Mesenchymal stem cell (in vitro differentiated cells and primary cell): Measurements from ENCODE around the gene FOXP1.
A peak's percentile ranks its signal among the peaks of the same experiment; 100 is the strongest.

Experiments
- DNase-seq: peaks from one replicate; pipeline ENCODE4 v3.0.0-alpha.2; 2013
- H2AFZ ChIP-seq: one replicate; pipeline ENCODE4 v1.6.1; 2013; ENCODE audit warnings: low read depth, mild to moderate bottlenecking, control low read depth, inconsistent platforms, low read length, moderate library complexity
- H2AK5ac ChIP-seq: 2 replicates; pipeline ENCODE4 v1.6.1; 2013; ENCODE audit warnings: low read length, moderate library complexity, mild to moderate bottlenecking, inconsistent platforms; ENCODE audit not compliant: severe bottlenecking
- H2BK120ac ChIP-seq: one replicate; pipeline ENCODE4 v1.6.1; 2013; ENCODE audit warnings: low read depth, mild to moderate bottlenecking, inconsistent platforms, low read length, moderate library complexity
- H2BK12ac ChIP-seq, 2 experiments: one replicate each; pipeline ENCODE4 v1.6.1; 2013; ENCODE audit warnings: inconsistent platforms in 2 of 2, low read length in 2 of 2, mild to moderate bottlenecking in 2 of 2, moderate library complexity in 2 of 2, control low read depth in 1 of 2
- H2BK15ac ChIP-seq: one replicate; pipeline ENCODE4 v1.6.1; 2013; ENCODE audit warnings: mild to moderate bottlenecking, low read depth, inconsistent platforms; ENCODE audit not compliant: poor library complexity, severe bottlenecking
- H2BK5ac ChIP-seq: 2 replicates; pipeline ENCODE4 v1.6.1; 2013; ENCODE audit warnings: low read depth, mild to moderate bottlenecking, low read length, control low read depth, inconsistent platforms; ENCODE audit not compliant: poor library complexity, severe bottlenecking
- H3K14ac ChIP-seq, 2 experiments: one replicate each; pipeline ENCODE4 v1.6.1; 2013; ENCODE audit warnings: inconsistent platforms in 2 of 2, low read length in 2 of 2, control low read depth in 1 of 2, mild to moderate bottlenecking in 1 of 2, moderate library complexity in 1 of 2
- H3K18ac ChIP-seq, 2 experiments: one replicate each; pipeline ENCODE4 v1.6.1; 2013; ENCODE audit warnings: inconsistent platforms in 2 of 2, low read length in 2 of 2, control low read depth in 1 of 2, low read depth in 1 of 2, mild to moderate bottlenecking in 1 of 2
- H3K23ac ChIP-seq, 2 experiments: one replicate each; pipeline ENCODE4 v1.6.1; 2013; ENCODE audit warnings: inconsistent platforms in 2 of 2, low read length in 2 of 2, mild to moderate bottlenecking in 2 of 2, moderate library complexity in 2 of 2, control low read depth in 1 of 2
- H3K27ac ChIP-seq: 2 replicates; pipeline ENCODE4 v1.5.1; 2013; ENCODE audit warnings: mild to moderate bottlenecking, moderate library complexity, low read length, control low read depth, inconsistent platforms; ENCODE audit not compliant: poor library complexity, severe bottlenecking
- H3K27me3 ChIP-seq, 2 experiments: 2 replicates each; pipeline versions ENCODE4 v1.6.1 to v1.7.0; 2013; ENCODE audit warnings: low read length in 2 of 2, mild to moderate bottlenecking in 2 of 2, moderate library complexity in 2 of 2, control low read depth in 1 of 2, inconsistent platforms in 1 of 2; ENCODE audit not compliant: control insufficient read depth in 1 of 2, insufficient read depth in 1 of 2
- H3K36me3 ChIP-seq, 2 experiments: 2 replicates each; pipeline versions ENCODE4 v1.6.1 to v1.7.0; 2013; ENCODE audit warnings: low read length in 2 of 2, control low read depth in 1 of 2, inconsistent platforms in 1 of 2, low read depth in 1 of 2, mild to moderate bottlenecking in 1 of 2; ENCODE audit not compliant: insufficient read depth in 2 of 2, control insufficient read depth in 1 of 2
- H3K4ac ChIP-seq, 2 experiments: one replicate each; pipeline ENCODE4 v1.6.1; 2013; ENCODE audit warnings: inconsistent platforms in 2 of 2, low read length in 2 of 2, mild to moderate bottlenecking in 2 of 2, moderate library complexity in 2 of 2, control low read depth in 1 of 2, low read depth in 1 of 2
- H3K4me1 ChIP-seq: 2 replicates; pipeline ENCODE4 v1.6.1; 2013; ENCODE audit warnings: low read depth, low read length, control low read depth; ENCODE audit not compliant: control insufficient read depth, insufficient read depth
- H3K4me2 ChIP-seq: 2 replicates; pipeline ENCODE4 v1.6.1; 2013; ENCODE audit warnings: low read length, mild to moderate bottlenecking, inconsistent platforms; ENCODE audit not compliant: poor library complexity, severe bottlenecking
- H3K4me3 ChIP-seq, 2 experiments: 2 replicates each; pipeline versions ENCODE4 v1.5.1 to v1.7.0; 2013; ENCODE audit warnings: low read length in 2 of 2, mild to moderate bottlenecking in 2 of 2, control low read depth in 1 of 2, low read depth in 1 of 2; ENCODE audit not compliant: insufficient read depth in 1 of 2
- H3K79me1 ChIP-seq: replicated peaks from 2 replicates; pipeline ENCODE4 v1.6.1; 2013; ENCODE audit warnings: mild to moderate bottlenecking, control low read depth, low read length, inconsistent platforms; ENCODE audit not compliant: poor library complexity, severe bottlenecking
- H3K9ac ChIP-seq: 2 replicates; pipeline ENCODE4 v1.7.0; 2013; ENCODE audit warnings: mild to moderate bottlenecking, low read length, moderate library complexity
- H3K9me3 ChIP-seq: 2 replicates; pipeline ENCODE4 v1.7.0; 2013; ENCODE audit warnings: mild to moderate bottlenecking, low read length; ENCODE audit not compliant: control insufficient read depth
- H4K8ac ChIP-seq: one replicate; pipeline ENCODE4 v1.6.1; 2013; ENCODE audit warnings: inconsistent platforms, mild to moderate bottlenecking, low read length, moderate library complexity
- H4K91ac ChIP-seq: one replicate; pipeline ENCODE4 v1.6.1; 2013; ENCODE audit warnings: mild to moderate bottlenecking, low read length, inconsistent platforms
- WGBS: methylation state at CpG from one replicate; pipeline ENCODE4 v1.1.7; 2013; ENCODE audit warnings: mixed read lengths; 5-methylcytosine and 5-hydroxymethylcytosine counted together

FOXP1 gene

DNA sequence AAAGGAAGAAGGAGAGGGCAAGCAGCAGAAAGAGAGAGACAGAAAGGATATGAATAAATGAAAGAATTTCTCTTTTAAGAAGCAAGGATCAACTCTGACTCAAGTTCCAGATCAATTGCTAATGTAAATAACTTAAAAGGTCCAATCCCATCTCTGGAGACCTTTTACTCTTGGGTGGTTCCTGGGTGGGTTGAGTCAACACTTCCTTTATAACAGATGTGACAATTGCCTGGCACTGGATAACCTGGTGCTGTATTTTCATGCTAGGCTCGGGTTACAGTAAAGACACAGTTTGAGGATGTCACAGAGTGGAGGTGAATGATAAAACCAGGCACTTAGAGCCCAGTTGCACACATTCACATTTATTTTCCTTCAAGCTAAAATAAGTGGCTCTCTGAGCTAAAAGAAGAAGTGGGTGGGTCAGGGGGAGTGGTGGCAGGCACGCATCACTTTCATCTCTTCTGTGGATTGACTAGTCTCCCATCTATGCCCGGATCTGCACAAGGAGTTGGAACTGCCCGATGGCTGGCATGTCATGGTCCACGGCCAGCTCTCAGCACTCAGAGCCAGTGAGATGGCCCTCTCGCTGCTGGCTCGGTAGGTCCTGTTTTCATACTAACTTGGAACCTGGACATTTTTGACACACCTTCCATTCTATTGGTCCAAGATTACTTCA, 465.8 kb downstream of the FOXP1 start:
- Histone ChIP-seq H4K8ac (no peak overlapping the region), H3K23ac (no peak overlapping the region), H2AK5ac (no peak overlapping the region), H2BK5ac (no peak overlapping the region), H3K27ac (peak overlapping the region; percentile 30), H3K9me3 (no peaks in the 10 kb centered on the region), H3K4me2 (no peak overlapping the region), H3K18ac (peak overlapping the region; percentile 19 to 37), H4K91ac (peak overlapping the region; percentile 78), H2AFZ (no peak overlapping the region), H3K4me3 (no peak overlapping the region), H3K4ac (no peak overlapping the region), H3K4me1 (peaks cover 5% of the 10 kb centered on the region), H3K36me3 (peaks cover 0 to 7% of the 10 kb centered on the region in 2 experiments), H3K79me1 (peaks cover 23% of the 10 kb centered on the region), H3K9ac (peak overlapping the region; percentile 41), H2BK12ac (no peak overlapping the region), H3K14ac (no peak overlapping the region), H2BK120ac (no peak overlapping the region), H3K27me3 (no peaks in the 10 kb centered on the region), H2BK15ac (no peak overlapping the region)
- 86% methylated on average over 4 of the region's 7 CpGs for WGBS
- DNase-seq = peak; percentile 49

DNA sequence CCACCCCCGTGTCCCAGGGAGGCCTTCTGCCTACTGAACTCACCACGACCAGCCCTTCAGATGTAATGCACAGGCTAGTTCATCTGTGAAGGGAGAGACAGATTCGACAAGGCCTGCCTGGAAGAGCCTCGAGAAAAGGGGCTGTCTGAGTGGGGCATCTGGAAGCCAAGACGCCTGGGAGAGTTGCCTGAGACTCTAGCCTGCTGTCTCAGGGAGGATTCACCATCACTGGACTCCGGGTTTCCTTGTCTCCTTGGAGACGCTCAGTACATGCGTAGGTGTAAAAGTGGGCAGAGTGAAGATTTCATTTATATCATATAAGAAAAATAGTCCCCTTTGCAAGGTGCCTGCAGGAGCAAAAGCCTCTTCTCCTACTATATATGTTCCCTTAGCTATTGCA, 468.9 kb downstream of the FOXP1 start:
- Histone ChIP-seq H3K18ac (no peak overlapping the region), H3K9me3 (no peaks in the 10 kb centered on the region), H3K9ac (no peak overlapping the region), H3K36me3 (peaks cover 4 to 20% of the 10 kb centered on the region in 2 experiments), H2BK15ac (no peak overlapping the region), H3K27ac (no peak overlapping the region), H3K27me3 (no peaks in the 10 kb centered on the region), H4K91ac (no peak overlapping the region), H3K23ac (no peak overlapping the region), H2BK12ac (no peak overlapping the region), H3K4ac (no peak overlapping the region), H2AFZ (no peak overlapping the region), H2BK120ac (no peak overlapping the region), H3K4me2 (no peak overlapping the region), H3K14ac (no peak overlapping the region), H4K8ac (no peak overlapping the region), H2AK5ac (no peak overlapping the region), H2BK5ac (no peak overlapping the region), H3K4me3 (no peak overlapping the region), H3K79me1 (peaks cover 28% of the 10 kb centered on the region), H3K4me1 (peaks cover 6% of the 10 kb centered on the region)
- DNase-seq = no peak
- 97% methylated on average over 5 of the region's 8 CpGs for WGBS

DNA sequence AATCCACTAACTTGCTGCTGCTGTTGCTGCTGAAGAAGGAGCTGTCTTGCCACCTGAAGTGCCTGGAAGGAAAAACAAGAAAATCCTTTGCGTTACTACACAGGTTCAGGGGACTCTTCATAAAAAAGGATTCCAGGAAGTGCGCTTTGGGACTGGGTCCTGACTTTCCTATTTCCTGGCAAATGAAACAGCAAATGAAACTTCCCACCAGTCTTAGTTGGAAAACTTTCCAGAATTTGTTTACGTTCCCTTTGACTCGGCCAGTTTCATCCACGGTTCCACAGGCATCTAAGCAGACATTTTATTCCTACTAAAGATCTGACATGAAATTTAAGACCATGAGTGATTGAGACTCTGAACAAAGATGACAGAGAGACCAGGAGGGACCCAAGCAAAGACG, 471.0 kb downstream of the FOXP1 start:
- Histone ChIP-seq H2BK120ac (no peak overlapping the region), H3K27me3 (no peaks in the 10 kb centered on the region), H3K18ac (peak overlapping the region in 1 of 2 experiments; percentile 54), H2BK5ac (no peak overlapping the region), H3K14ac (no peak overlapping the region), H2BK15ac (no peak overlapping the region), H2AFZ (no peak overlapping the region), H3K9me3 (no peaks in the 10 kb centered on the region), H3K27ac (no peak overlapping the region), H3K36me3 (peaks cover 4 to 20% of the 10 kb centered on the region in 2 experiments), H3K9ac (no peak overlapping the region), H3K4me1 (peaks cover 4% of the 10 kb centered on the region), H3K4me3 (no peak overlapping the region), H3K23ac (no peak overlapping the region), H4K91ac (no peak overlapping the region), H3K79me1 (peaks cover 25% of the 10 kb centered on the region), H4K8ac (no peak overlapping the region), H2AK5ac (peak overlapping the region; percentile 29), H3K4me2 (no peak overlapping the region), H2BK12ac (no peak overlapping the region), H3K4ac (no peak overlapping the region)
- WGBS = 67% methylated on average over 6 of the region's 6 CpGs
- DNase-seq = peak; percentile 55

DNA sequence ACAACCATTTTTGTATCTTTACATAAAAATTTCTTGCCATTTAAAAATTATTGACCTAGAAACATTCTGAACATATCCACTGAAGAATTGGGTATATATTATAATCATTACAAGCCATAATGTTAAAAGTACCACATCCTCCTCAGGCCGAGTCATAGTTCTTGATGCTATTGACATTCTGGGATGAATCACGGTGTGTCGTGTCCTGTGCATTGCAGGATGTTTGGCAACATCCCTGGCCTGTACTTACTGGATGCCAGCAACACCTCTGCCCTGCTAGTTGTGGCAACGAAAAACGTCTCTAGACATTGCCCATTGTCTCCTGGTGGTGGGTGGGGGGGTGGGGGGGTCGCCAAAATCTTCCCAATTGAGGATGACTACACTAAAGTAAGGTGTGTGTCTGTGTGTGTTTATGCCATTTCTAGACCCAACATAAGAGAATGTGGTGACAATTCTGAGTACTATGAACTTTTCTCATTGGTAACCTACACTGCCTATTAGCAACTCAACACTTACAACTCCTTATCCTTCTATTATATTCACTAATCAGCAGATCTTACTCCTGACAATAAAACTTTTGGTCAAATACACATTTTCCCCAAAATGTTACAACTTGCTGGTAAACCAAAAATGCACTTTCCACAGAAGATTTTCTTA, 471.6 kb downstream of the FOXP1 start:
- H3K23ac ChIP-seq = no peak overlapping the region
- H3K4ac ChIP-seq = no peak overlapping the region
- no peak overlapping the region for H3K14ac ChIP-seq
- H3K4me2 ChIP-seq = no peak overlapping the region
- H3K27ac ChIP-seq = no peak overlapping the region
- H3K27me3 ChIP-seq = no peaks in the 10 kb centered on the region
- no peak overlapping the region for H2BK12ac ChIP-seq
- H4K8ac ChIP-seq = no peak overlapping the region
- 10% methylated on average over 5 of the region's 6 CpGs for WGBS
- H3K36me3 ChIP-seq = peaks cover 4 to 20% of the 10 kb centered on the region in 2 experiments
- no peak overlapping the region for H3K4me3 ChIP-seq
- no peaks in the 10 kb centered on the region for H3K9me3 ChIP-seq
- no peak overlapping the region for H2BK5ac ChIP-seq
- H2BK120ac ChIP-seq = no peak overlapping the region
- no peak overlapping the region for H4K91ac ChIP-seq
- H3K4me1 ChIP-seq = peaks cover 1% of the 10 kb centered on the region
- H2AFZ ChIP-seq = no peak overlapping the region
- peak; percentile 91 for DNase-seq
- peaks cover 27% of the 10 kb centered on the region for H3K79me1 ChIP-seq
- H3K18ac ChIP-seq = no peak overlapping the region
- H2AK5ac ChIP-seq = no peak overlapping the region
- H2BK15ac ChIP-seq = no peak overlapping the region
- no peak overlapping the region for H3K9ac ChIP-seq
